ENCODE results near the gene DCST1. TPM values are rescaled to one million over a fixed set of nuclear protein-coding genes. Genes with fewer than 3 reads are reported as not detected.

DCST1 gene
- total and polyA plus RNA-seq, 2 of the 4 experiments (the other 2 are of a cell fraction): not detected

- no peak overlapping the region for H2BK120ac ChIP-seq (ENCODE audit: low read depth, low read length)
- H3K79me1 ChIP-seq (ENCODE audit: low read depth in 1 of 2, low read length in 2 of 2): no peaks in the 10 kb centered on the region
- no TSS peak for BruUV-seq (replicated peaks)
- peaks cover 7% of the 10 kb centered on the region for H4K20me1 ChIP-seq (ENCODE audit: insufficient read depth, low read length)
- no peak overlapping the region for H2AK5ac ChIP-seq (ENCODE audit: low read depth, low read length)
- no peak overlapping the region for H2AK9ac ChIP-seq (replicated peaks; ENCODE audit: low read depth, low read length, poor library complexity)
- 33% methylated on average over 1 of the region's 5 CpGs; no CpG with 5 or more reads in 1 of the 2 experiments for WGBS, 2 experiments (ENCODE audit: extremely low coverage in 2 of 2, insufficient read length in 1 of 2)
- no peak overlapping the region for H4K91ac ChIP-seq (ENCODE audit: insufficient read depth, low read depth, low read length)
- dilution Hi-C loops (cut with HindIII; ENCODE audit: low sequenced_read_pairs, unreplicated experiment) (no loop called here), intact Hi-C loops (cut with micrococcal nuclease) (no loop called here), in situ Hi-C loops (cut with MboI; ENCODE audit: low sequenced_read_pairs) (no loop called here)
- ChIA-PET POLR2A (ENCODE audit: unreplicated experiment) (no interaction called here), CTCF (interaction anchor here (0.6 to 1.2 kb wide), 2 partner anchors 14 to 469 kb away, joined by 3 to 4 read pairs; no protein-coding TSS in a partner anchor)
- no peak overlapping the region for H2AFZ ChIP-seq (replicated peaks; ENCODE audit: low read length, poor library complexity)
- H3K9ac ChIP-seq (ENCODE audit: low read depth, low read length): no peak overlapping the region
- no peak overlapping the region for H2BK5ac ChIP-seq (ENCODE audit: low read depth, low read length, poor library complexity, severe bottlenecking)
- no peak overlapping the region for H3K23ac ChIP-seq (ENCODE audit: low read depth, low read length)
- no peaks in the 10 kb centered on the region for H3K9me3 ChIP-seq (ENCODE audit: control insufficient read depth, insufficient read depth, low read length)
- no peak overlapping the region for H4K8ac ChIP-seq (ENCODE audit: low read depth in 2 of 2, low read length in 2 of 2)
- 0 out of 2 replicates have a peak, but pooled peaks cover 5% of the 10 kb centered on the region for H3K9me1 ChIP-seq (ENCODE audit: insufficient read depth, low read length)
- peaks cover 50% of the 10 kb centered on the region for H3K27me3 ChIP-seq (ENCODE audit: control insufficient read depth, insufficient read depth, low read length)
- H3K14ac ChIP-seq (replicated peaks; ENCODE audit: low read depth, low read length): no peak overlapping the region
- H4K5ac ChIP-seq (ENCODE audit: low read depth, low read length): no peak overlapping the region
- TF ChIP-seq USF2 (IDR thresholded peaks at IDR 0.05; ENCODE audit: low read depth, low read length): no peak
- TF ChIP-seq CHD1 (IDR thresholded peaks at IDR 0.05; ENCODE audit: low read depth, low read length): no peak
- TF ChIP-seq NFE2L2 (IDR thresholded peaks at IDR 0.05; ENCODE audit: low read depth, low read length): no peak
- H2BK20ac ChIP-seq (ENCODE audit: low read depth, low read length): no peak overlapping the region
- ATAC-seq (ENCODE audit: low read depth) (no peak), DNase-seq (no peak)
- no peak overlapping the region for H3K4me3 ChIP-seq (ENCODE audit: insufficient read depth, low read depth, low read length)
- no peaks in the 10 kb centered on the region for H3K36me3 ChIP-seq (ENCODE audit: control insufficient read depth, insufficient read depth, low read length)
- H3K56ac ChIP-seq (ENCODE audit: extremely low read depth, insufficient read depth, low read length): no peak overlapping the region
- H2BK15ac ChIP-seq (ENCODE audit: low read depth, low read length): no peak overlapping the region
- no peak overlapping the region for H3K18ac ChIP-seq (ENCODE audit: low read depth, low read length)
- no peak overlapping the region for H3K4me2 ChIP-seq (ENCODE audit: low read depth, low read length)
- no peak overlapping the region for H3K27ac ChIP-seq (ENCODE audit: insufficient read depth, low read length)
- no peak overlapping the region for H3K4ac ChIP-seq (ENCODE audit: low read depth, low read length)
- peaks cover 8% of the 10 kb centered on the region; the same call in 1 of the 2 replicates for H3K4me1 ChIP-seq (ENCODE audit: control insufficient read depth, insufficient read depth, low read length)
Measured at GRCh38 chr1:155075535-155075934, 41.9 kb downstream of the DCST1 start.

Measured in IMR-90 (cell line).